H1 (cell line): ENCODE data around the gene IRF5.

Experiments
- TAF1 ChIP-seq: IDR thresholded peaks from 2 replicates; pipeline ENCODE4 v1.6.1; 2011; ENCODE audit warnings: mild to moderate bottlenecking, low read depth, low read length
- TF ChIP-seq, protein P1 (sequence below), 3 experiments: IDR thresholded peaks; 1 replicate in 2 of 3; 2 replicates in 1 of 3; pipeline versions ENCODE4 v1.5.1 to v1.6.1; 2011; ENCODE audit warnings: low read length in 3 of 3, mild to moderate bottlenecking in 3 of 3, inconsistent platforms in 2 of 3, low read depth in 1 of 3, moderate library complexity in 1 of 3; ENCODE audit not compliant: insufficient read depth in 1 of 3; ENCODE audit errors: control extremely low read depth in 1 of 3

DNA sequence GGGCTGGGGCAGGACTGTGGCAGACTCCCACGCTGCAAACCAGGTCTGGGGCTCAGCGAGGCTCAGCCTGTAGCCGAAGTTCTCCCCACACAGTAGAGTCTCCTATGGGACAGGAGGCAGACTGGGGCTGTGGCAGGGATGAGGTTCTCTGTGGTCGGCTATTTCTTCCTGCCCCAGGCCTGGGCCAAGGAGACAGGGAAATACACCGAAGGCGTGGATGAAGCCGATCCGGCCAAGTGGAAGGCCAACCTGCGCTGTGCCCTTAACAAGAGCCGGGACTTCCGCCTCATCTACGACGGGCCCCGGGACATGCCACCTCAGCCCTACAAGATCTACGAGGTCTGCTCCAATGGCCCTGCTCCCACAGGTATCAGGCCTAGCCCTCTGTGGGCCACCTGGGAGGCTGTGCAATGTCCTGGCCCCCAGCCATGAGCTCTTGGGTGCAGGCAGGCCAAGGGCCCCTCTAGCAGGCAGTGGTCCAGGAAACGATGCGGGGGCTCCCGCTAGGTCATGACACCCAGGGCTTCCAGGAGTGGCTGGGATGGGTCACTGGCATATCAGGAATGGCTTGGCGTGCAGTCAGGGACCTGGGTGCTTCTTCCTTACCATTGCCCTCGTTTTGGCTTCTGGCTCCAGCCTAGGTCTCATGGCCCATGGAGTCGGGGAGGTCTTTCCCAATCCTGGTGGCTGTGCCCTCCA, 8.1 kb downstream of the IRF5 start:
- TF ChIP-seq, protein P1, sequence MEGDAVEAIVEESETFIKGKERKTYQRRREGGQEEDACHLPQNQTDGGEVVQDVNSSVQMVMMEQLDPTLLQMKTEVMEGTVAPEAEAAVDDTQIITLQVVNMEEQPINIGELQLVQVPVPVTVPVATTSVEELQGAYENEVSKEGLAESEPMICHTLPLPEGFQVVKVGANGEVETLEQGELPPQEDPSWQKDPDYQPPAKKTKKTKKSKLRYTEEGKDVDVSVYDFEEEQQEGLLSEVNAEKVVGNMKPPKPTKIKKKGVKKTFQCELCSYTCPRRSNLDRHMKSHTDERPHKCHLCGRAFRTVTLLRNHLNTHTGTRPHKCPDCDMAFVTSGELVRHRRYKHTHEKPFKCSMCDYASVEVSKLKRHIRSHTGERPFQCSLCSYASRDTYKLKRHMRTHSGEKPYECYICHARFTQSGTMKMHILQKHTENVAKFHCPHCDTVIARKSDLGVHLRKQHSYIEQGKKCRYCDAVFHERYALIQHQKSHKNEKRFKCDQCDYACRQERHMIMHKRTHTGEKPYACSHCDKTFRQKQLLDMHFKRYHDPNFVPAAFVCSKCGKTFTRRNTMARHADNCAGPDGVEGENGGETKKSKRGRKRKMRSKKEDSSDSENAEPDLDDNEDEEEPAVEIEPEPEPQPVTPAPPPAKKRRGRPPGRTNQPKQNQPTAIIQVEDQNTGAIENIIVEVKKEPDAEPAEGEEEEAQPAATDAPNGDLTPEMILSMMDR (IDR thresholded peaks at IDR 0.05; ENCODE audit: control extremely low read depth in 1 of 3, insufficient read depth in 1 of 3, low read depth in 1 of 3, low read length in 3 of 3), result no peak
- TF ChIP-seq TAF1, result no peak
